Sigmoid colon (tissue), 4 donors: ENCODE measurements around the gene KRTAP16-1.

Experiments used
- EP300 ChIP-seq, 4 donors: sonication (generic); formaldehyde crosslinking; IDR thresholded peaks; one replicate each; pipeline ENCODE4 v1.6.1; 2017; ENCODE audit warnings: antibody characterized with exemption in 4 of 4
- POLR2A ChIP-seq, 2 donors: fragments of 450-650 bp; IDR thresholded peaks; one replicate each; pipeline ENCODE4 v1.6.1; 2016; ENCODE audit warnings: antibody characterized with exemption in 2 of 2, mild to moderate bottlenecking in 2 of 2, moderate library complexity in 2 of 2
- POLR2AphosphoS5 ChIP-seq, 4 donors: sonication (generic); formaldehyde crosslinking; IDR thresholded peaks; one replicate each; pipeline ENCODE4 v1.6.1; 2017; ENCODE audit warnings: antibody characterized with exemption in 4 of 4
- TF ChIP-seq, protein P1 (sequence below), 4 experiments: fragments of 450-650 bp in 3 of 4; fragments of 200-600 bp in 1 of 4; IDR thresholded peaks; one replicate each; pipeline ENCODE4 v1.5.1; 2016 to 2019; ENCODE audit warnings: antibody characterized with exemption in 4 of 4, mild to moderate bottlenecking in 3 of 4, moderate library complexity in 2 of 4

DNA sequence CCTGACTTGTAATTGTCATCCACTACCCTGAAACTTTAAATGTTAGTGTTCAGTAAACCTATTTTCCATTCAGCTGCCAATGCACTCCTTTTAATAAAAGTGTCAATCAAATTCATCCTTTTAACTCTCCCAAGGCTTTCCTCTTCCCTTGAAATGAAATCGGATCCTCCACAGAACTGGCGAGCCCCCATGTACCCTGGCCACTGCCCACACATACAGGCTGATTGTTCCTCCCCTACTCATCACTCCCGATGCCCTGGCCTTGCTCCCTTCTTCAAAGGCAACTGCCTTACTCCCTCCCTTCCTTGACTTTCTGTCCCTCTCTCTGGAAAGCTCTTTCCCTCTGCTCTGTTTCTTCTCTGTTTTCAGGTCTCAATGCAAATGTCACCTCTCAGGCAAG is 33.9 kb upstream of the KRTAP16-1 start:
- TF ChIP-seq, protein P1, sequence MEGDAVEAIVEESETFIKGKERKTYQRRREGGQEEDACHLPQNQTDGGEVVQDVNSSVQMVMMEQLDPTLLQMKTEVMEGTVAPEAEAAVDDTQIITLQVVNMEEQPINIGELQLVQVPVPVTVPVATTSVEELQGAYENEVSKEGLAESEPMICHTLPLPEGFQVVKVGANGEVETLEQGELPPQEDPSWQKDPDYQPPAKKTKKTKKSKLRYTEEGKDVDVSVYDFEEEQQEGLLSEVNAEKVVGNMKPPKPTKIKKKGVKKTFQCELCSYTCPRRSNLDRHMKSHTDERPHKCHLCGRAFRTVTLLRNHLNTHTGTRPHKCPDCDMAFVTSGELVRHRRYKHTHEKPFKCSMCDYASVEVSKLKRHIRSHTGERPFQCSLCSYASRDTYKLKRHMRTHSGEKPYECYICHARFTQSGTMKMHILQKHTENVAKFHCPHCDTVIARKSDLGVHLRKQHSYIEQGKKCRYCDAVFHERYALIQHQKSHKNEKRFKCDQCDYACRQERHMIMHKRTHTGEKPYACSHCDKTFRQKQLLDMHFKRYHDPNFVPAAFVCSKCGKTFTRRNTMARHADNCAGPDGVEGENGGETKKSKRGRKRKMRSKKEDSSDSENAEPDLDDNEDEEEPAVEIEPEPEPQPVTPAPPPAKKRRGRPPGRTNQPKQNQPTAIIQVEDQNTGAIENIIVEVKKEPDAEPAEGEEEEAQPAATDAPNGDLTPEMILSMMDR (IDR thresholded peaks at IDR 0.05) = no peak
- no peak for TF ChIP-seq POLR2A (IDR thresholded peaks at IDR 0.05)
- no peak for TF ChIP-seq EP300 (IDR thresholded peaks at IDR 0.05)
- TF ChIP-seq POLR2AphosphoS5 (IDR thresholded peaks at IDR 0.05) = no peak
